ENCODE data around the gene VEZF1. TPM values are rescaled to one million over a fixed set of nuclear protein-coding genes. Genes with fewer than 3 reads are reported as not detected.
A peak's percentile ranks its signal among the peaks of the same experiment; 100 is the strongest.

The VEZF1 gene
- total and polyA plus RNA-seq, 2 experiments from 2014 or later: 36.0 to 67.7 TPM

DNA sequence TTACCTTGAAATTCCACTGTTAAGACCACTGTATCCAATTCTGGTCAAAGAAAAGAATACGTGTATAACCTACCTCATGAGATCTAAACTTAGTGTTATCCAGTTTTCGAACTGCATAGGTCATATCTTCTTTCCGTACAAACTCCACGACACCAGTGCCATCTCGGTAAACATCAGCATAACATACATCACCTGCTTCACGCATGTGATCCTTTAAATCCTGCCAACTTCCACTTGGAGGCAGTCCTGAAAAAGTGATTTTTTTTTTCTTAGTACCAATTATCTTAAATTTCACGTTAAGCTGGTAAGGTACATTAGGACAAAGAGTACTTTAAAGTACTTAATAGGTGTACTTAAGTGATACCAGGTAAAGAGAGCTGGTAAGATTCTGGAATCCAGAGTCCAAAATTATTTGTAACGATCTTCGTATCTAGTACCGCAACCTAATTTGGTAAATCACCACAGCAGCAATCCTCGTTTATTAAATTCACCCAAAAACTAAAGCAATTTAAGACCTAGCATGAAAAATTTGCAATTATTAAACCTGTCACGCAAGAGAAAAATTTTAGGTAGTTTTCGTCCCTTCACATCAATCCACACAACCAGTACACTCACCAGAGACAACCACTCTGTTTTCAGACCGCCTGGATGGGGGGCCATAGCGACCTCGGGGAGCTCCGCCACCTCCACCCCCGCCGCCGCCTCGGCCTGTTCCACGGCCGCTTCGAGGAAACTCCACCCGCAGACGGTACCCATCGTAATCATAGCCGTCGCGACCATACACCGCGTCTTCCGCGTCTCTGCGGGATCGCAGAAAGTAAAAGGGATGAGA lies 17.9 kb upstream of the VEZF1 start:
- Histone ChIP-seq H3K27ac (ENCODE audit: low read depth) (peak overlapping the region; percentile 100), H3K4me3 (peak overlapping the region; percentile 94), H3K27me3 (ENCODE audit: insufficient read depth) (no peaks in the 10 kb centered on the region), H2AFZ (no peak overlapping the region), H3K4me1 (ENCODE audit: insufficient read depth) (peaks cover 18% of the 10 kb centered on the region), H3K9me2 (ENCODE audit: insufficient read depth) (no peaks in the 10 kb centered on the region), H3K36me3 (ENCODE audit: insufficient read depth) (peaks cover 33% of the 10 kb centered on the region), H4K20me1 (replicated peaks; ENCODE audit: insufficient read depth) (peaks cover 25% of the 10 kb centered on the region), H3K79me2 (replicated peaks; ENCODE audit: insufficient read depth) (peaks cover 56% of the 10 kb centered on the region), H3F3A (replicated peaks; ENCODE audit: low read depth) (peaks cover 21% of the 10 kb centered on the region; the same call in 1 of the 2 replicates), H3K4me2 (peak overlapping the region; percentile 96)
- ATAC-seq: no peak
- no peak for TF ChIP-seq REST (IDR thresholded peaks at IDR 0.05; ENCODE audit: unreplicated experiment)
- no peak for TF ChIP-seq EZH2 (IDR thresholded peaks at IDR 0.05; ENCODE audit: low read depth, unreplicated experiment)
- TF ChIP-seq POLR2AphosphoS5 (IDR thresholded peaks at IDR 0.05; ENCODE audit: low read depth): no peak
- no peak for TF ChIP-seq EZH2phosphoT487 (IDR thresholded peaks at IDR 0.05; ENCODE audit: unreplicated experiment)
- TF ChIP-seq, protein P1, sequence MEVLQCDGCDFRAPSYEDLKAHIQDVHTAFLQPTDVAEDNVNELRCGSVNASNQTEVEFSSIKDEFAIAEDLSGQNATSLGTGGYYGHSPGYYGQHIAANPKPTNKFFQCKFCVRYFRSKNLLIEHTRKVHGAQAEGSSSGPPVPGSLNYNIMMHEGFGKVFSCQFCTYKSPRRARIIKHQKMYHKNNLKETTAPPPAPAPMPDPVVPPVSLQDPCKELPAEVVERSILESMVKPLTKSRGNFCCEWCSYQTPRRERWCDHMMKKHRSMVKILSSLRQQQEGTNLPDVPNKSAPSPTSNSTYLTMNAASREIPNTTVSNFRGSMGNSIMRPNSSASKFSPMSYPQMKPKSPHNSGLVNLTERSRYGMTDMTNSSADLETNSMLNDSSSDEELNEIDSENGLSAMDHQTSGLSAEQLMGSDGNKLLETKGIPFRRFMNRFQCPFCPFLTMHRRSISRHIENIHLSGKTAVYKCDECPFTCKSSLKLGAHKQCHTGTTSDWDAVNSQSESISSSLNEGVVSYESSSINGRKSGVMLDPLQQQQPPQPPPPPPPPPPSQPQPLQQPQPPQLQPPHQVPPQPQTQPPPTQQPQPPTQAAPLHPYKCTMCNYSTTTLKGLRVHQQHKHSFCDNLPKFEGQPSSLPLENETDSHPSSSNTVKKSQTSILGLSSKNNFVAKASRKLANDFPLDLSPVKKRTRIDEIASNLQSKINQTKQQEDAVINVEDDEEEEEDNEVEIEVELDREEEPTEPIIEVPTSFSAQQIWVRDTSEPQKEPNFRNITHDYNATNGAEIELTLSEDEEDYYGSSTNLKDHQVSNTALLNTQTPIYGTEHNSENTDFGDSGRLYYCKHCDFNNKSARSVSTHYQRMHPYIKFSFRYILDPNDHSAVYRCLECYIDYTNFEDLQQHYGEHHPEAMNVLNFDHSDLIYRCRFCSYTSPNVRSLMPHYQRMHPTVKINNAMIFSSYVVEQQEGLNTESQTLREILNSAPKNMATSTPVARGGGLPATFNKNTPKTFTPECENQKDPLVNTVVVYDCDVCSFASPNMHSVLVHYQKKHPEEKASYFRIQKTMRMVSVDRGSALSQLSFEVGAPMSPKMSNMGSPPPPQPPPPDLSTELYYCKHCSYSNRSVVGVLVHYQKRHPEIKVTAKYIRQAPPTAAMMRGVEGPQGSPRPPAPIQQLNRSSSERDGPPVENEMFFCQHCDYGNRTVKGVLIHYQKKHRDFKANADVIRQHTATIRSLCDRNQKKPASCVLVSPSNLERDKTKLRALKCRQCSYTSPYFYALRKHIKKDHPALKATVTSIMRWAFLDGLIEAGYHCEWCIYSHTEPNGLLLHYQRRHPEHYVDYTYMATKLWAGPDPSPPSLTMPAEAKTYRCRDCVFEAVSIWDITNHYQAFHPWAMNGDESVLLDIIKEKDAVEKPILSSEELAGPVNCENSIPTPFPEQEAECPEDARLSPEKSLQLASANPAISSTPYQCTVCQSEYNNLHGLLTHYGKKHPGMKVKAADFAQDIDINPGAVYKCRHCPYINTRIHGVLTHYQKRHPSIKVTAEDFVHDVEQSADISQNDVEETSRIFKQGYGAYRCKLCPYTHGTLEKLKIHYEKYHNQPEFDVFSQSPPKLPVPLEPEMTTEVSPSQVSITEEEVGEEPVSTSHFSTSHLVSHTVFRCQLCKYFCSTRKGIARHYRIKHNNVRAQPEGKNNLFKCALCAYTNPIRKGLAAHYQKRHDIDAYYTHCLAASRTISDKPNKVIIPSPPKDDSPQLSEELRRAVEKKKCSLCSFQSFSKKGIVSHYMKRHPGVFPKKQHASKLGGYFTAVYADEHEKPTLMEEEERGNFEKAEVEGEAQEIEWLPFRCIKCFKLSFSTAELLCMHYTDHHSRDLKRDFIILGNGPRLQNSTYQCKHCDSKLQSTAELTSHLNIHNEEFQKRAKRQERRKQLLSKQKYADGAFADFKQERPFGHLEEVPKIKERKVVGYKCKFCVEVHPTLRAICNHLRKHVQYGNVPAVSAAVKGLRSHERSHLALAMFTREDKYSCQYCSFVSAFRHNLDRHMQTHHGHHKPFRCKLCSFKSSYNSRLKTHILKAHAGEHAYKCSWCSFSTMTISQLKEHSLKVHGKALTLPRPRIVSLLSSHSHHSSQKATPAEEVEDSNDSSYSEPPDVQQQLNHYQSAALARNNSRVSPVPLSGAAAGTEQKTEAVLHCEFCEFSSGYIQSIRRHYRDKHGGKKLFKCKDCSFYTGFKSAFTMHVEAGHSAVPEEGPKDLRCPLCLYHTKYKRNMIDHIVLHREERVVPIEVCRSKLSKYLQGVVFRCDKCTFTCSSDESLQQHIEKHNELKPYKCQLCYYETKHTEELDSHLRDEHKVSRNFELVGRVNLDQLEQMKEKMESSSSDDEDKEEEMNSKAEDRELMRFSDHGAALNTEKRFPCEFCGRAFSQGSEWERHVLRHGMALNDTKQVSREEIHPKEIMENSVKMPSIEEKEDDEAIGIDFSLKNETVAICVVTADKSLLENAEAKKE (CRISPR knock-in tag; IDR thresholded peaks at IDR 0.05): no peak
- no peak for TF ChIP-seq ZNF114 (CRISPR knock-in tag; IDR thresholded peaks at IDR 0.05)
- no peak for TF ChIP-seq STAT1 (IDR thresholded peaks at IDR 0.05; ENCODE audit: unreplicated experiment)
- no peak for TF ChIP-seq JUNB (IDR thresholded peaks at IDR 0.05; ENCODE audit: unreplicated experiment)
- Mint-ChIP-seq H3K36me3 (ENCODE audit: low read depth) (peaks cover 75% of the 10 kb centered on the region), H3K4me3 (peak overlapping the region; percentile 100), H3K27ac (peak overlapping the region; percentile 100), H3K4me1 (peaks cover 36% of the 10 kb centered on the region), H3K9me3 (peaks cover 6% of the 10 kb centered on the region; the same call in 2 of the 3 replicates), H3K27me3 (ENCODE audit: insufficient read depth, low read depth, poor library complexity) (peaks cover 17% of the 10 kb centered on the region)
- no peak for DNase-seq (ENCODE audit: low spot score)

Measured in GM23338 (cell line).